SH-SY5Y (cell line): ENCODE results near the gene PIAS3.

Experiments used
- GATA2 ChIP-seq: IDR thresholded peaks from 2 replicates; pipeline ENCODE4 v1.6.1; 2011; ENCODE audit warnings: mild to moderate bottlenecking, low read depth, low read length
- GATA3 ChIP-seq: IDR thresholded peaks from 2 replicates; pipeline ENCODE4 v1.6.1; 2011; ENCODE audit warnings: low read depth, mild to moderate bottlenecking, low read length, moderate library complexity

PIAS3 gene

DNA sequence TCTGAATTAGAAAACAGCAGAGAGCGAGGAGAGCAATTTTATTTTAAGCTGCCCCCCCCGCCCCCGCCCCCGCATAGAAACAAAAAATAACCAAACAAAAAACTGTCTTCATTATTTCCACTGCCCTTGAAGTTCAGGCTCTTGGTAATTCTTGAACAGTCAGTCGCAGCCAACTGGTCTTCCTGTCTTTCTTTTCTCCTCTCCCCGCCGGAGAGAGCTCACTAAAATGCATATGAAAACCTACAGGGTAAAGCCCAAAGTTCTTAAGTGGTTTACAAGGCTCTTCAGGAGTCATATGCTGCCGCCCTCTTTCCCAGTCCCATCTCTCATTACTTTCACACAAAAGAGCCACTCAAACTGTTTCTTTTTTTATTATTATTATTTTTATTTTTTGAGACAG is 27.9 kb upstream of the PIAS3 start:
- no peak for TF ChIP-seq GATA3
- TF ChIP-seq GATA2 = no peak

DNA sequence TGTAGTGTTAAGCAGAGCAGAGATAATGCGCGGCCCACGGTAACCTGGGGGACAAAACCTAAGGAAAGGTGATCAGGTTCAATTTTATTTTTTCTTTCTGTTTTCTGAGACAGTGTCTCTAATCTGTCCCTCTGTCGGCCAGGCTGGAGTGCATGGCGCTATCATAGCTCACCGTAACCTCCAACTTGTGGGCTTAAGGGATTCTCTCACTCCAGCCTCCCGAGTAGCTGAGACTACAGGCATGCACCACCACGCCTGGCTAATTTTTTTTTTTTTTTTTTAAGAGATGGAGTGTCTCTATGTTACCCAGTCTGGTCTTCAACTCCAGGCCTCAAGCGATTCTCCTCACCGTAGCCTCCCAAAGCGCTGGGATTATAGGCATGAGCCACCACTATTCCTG is 27.5 kb upstream of the PIAS3 start:
- TF ChIP-seq GATA3 = no peak
- no peak for TF ChIP-seq GATA2

DNA sequence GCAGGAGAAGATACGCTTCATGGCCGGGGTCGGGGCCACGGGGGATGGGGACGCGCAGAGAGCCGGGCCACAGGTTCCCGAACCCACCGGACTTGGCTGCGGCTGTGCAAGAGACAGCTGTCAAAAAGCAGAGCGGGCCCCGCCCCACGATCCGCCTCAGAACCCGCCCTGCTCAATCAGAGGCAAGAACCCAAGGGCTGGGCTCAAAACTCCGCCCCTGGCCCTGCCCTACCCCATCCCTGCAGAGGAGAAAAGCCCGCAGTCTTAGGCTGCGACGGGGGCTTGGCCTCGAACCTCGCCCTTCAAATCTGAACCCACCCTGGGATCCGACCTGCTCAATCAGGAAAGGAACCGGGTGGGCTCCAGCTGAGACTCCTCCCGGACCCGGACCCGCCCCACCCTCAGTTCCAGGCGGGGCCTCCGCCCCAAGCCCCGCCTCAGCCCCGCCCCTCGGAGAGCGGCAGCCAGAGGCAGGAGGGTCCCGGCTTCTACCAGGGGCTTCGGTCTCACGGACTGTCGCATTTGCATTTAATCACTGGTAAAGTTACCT is 26.9 kb upstream of the PIAS3 start, which contains the start of gene ANKRD35:
ANKRD35 (minus strand) TSS at position 129 of the 550 bp plus-strand sequence; CDS start at position 21, 108 bp downstream.
- TF ChIP-seq GATA3 = no peak
- TF ChIP-seq GATA2 = no peak

DNA sequence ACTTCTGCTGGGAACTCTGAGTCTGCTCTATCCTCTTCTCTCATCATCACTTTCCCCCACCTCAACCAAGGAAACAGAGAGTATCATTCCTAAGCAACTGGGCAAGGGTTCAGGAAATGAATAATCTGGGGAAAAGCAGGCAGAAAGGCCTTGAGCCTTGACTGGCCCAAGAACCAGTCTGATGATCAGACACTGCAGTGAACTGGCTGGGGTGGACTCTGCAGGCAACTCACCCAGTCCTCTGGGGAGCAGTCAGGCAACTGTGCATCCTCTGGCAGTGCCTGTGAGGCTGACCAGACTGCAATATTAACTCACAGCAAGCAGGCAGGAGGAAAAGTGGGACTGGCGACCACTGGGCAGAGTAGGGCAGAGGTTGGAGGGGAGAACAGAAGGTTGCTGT is 25.8 kb upstream of the PIAS3 start:
- TF ChIP-seq GATA3 = no peak
- no peak for TF ChIP-seq GATA2

DNA sequence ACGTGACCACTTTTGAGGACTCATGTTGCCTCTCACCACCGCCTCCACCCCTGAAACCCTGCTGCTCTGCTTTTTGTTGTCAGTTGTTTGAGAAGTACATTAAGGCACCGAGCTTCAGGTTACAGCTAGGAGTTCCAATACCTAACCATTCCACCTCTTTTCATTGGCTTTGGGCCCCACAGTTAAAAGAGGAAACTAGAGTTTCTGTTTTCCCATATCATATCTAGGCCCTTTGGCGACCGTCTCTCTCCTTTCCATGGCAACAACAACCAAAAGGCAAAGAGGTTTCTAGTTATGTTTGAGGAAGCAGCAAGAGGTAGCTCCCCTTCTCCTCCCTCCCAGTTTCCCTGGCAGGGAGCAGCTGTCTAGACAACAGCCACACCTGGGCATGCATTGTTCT is 20.9 kb upstream of the PIAS3 start:
- TF ChIP-seq GATA2 (no peak), GATA3 (no peak)

DNA sequence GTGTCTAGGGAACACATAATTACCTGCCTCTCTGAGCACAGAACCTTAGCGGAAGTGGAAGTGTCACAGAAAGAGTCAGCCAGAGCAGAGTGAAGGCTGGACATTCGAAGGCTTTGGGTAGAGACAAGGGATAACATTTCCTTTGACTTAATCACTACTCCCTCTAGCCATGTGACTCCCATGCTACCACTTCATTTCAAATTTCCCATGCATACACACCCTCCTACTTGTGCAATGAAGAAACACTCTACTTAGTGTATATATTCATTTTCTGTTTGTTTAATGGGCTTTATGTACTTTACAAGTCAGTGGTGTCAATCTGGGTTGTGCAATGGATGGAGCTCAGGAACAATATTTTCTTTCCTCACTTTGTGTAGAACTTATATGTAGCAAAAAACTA is 19.8 kb upstream of the PIAS3 start:
- TF ChIP-seq GATA3 (no peak), GATA2 (no peak)

DNA sequence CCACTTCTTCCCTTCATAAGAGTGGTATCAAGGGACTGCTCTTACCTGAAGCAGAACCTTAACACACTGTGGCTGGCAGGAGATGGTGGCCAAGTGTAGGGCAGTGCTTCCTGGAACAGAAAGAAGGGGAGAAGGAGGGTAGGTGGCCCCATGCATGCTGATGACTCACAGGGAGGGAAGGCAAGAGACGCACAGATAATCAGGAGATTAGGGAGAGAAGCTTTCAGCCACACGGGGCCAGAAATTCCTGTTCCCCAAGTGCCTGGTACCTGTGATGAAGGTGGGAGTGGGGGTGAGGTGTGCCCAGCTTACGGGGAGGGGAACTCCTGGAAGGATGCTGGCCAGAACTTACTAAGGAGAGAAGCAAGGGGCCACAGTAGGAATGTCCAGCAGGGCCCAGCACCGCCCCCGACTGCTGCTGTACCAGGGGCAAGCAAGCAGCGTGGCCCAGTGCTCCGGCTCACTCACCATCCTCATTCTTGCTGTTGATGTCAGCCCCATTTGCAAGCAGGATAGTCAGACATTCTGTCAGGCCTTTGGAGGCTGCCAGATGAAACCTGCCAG is 19.1 kb upstream of the PIAS3 start:
- TF ChIP-seq GATA3 = no peak
- TF ChIP-seq GATA2 = no peak

DNA sequence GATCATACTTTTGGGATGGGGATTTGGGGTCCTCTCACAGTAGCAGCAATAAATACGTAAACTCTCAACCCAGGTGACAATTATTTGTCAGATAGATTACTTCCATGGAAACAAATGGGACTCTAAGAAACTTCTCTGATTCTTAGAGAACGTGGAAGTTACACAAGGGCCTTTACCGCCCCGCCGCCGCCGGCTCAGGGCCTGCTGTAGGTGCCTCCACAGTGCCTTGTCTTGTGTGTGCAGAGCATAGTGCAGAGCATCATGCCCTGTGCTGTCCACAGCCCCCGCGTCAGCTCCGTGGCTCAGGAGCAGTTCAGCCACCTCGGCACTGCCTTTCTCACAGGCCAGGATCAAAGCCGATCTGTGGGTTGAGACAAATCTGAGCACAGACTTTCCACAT is 15.8 kb upstream of the PIAS3 start:
- TF ChIP-seq GATA2 (no peak), GATA3 (no peak)

DNA sequence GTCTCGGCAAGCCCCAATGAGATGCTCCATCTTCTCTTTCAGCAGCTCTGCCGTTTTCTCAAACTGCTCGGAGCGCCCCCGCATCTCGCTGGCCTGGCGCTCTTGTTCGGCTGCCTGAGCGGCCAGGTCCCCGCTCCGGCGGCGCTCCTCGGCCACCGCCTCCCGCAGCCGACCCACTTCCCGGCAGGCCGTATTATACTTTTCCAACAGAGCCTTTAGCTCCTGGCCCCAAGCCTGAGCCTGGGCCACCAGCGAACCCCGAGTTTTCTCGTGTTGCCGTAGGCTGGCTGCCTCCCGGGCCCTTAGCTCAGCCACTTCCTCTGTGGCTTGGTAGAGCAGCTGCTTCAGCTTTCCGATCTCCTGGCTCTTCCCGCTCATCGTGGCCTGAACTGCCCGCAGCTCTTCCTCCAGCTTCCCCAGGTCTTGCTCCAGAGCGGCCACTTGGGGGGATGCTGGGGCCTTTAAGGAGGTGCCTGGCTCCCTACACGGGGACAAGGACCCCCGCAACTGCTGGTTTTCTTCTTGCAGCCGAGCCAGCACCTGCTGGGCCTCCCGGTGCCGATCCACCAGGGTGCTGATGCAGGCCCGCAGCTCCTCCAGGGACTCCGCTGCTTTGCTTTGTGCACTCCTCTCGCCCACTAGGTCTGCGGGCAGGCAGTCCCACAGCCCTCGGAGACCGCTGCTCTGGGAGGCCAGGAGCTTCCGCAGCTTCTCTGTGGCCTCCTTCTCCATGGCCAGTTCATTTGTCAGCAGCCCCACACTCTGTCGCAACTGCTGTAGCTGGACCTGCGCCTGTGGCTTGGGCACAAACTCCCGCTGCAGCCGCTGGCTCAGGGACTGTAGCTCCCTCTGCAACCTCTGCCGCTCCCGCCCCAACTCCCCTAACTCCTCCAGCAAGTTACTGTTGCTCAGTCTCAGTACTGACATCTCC is 13.4 kb upstream of the PIAS3 start:
- no peak for TF ChIP-seq GATA3
- TF ChIP-seq GATA2 = no peak

DNA sequence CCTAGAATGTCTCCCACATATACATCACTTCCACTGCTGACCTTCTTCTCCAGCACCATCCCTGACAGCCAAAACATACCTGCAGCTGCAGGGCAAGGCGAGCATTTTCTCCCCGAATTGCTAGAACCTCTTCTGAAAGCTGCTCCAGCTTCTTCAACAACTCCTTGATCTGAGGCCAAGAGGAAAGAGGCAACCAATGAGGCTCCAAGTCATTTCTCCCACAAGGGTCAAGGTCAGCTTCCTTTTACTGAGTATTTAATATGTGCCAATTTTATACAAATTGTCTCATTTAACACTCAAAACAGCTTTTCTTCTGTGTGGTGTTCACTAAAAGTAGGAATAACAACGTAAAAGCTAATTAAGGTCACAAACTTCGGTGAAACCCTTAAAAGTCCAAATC is 9.4 kb upstream of the PIAS3 start:
- no peak for TF ChIP-seq GATA3
- no peak for TF ChIP-seq GATA2

DNA sequence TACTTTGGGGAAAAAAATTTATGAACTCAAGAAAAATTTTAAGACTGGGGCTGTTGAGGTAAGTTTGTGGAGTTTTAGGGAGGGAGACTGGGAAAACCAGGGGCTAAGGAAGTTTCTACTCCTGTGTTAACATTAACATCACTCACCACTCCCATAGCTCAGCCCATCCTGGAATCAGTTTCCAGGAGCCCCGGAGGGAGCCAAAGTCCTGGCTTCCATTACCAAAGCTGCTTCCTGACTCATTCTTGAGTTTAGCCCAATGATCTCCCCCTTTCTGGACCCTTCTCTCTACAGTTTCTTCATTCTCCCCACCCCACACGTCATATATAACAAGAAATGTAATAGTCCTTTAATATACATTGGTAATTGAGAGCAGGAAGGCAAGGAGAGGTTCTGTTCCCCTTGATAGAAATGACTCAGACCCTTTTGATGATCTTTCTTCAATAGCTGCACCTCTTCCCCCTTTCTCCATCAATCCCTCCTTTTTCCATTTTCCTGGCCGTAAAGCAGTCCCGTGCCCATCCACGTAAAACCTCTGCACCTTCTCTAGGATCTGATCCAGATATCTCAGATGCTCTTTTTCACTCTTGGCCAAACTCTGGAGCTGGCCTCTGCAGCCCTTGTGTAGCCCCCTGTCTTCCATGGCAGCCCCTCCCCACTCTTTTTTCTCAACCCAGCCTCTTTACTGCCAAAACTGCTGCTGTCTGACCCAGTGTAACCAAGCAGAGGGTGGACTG is 4.6 kb upstream of the PIAS3 start:
- TF ChIP-seq GATA2 = no peak
- no peak for TF ChIP-seq GATA3

DNA sequence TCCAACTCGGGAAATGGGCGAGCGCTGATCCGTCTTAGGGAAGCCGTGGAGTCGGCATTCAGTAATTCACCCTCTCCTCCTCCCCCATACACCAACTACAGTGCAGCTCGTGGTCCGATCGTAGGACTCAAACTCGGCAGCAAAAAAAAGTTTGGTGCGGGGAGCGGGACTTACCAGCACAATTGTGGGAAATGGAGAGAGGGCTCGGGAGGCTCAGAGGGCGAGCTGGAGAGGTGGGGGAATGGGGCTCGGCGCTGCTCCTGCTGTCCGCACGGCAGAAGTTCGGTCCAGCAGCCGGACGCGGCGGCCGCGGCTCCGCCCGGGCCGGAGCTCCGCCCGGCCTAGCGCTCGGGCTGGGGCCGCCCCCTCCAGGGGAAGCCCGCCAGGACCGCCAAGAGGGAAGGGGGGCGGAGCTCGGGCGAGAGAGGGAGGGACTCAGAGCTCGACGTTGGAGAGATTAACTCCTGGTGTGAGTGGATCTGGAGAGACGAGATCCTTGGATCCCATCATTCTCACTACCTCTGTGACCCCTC is 676 bp upstream of the PIAS3 start:
- no peak for TF ChIP-seq GATA2
- TF ChIP-seq GATA3 = no peak

DNA sequence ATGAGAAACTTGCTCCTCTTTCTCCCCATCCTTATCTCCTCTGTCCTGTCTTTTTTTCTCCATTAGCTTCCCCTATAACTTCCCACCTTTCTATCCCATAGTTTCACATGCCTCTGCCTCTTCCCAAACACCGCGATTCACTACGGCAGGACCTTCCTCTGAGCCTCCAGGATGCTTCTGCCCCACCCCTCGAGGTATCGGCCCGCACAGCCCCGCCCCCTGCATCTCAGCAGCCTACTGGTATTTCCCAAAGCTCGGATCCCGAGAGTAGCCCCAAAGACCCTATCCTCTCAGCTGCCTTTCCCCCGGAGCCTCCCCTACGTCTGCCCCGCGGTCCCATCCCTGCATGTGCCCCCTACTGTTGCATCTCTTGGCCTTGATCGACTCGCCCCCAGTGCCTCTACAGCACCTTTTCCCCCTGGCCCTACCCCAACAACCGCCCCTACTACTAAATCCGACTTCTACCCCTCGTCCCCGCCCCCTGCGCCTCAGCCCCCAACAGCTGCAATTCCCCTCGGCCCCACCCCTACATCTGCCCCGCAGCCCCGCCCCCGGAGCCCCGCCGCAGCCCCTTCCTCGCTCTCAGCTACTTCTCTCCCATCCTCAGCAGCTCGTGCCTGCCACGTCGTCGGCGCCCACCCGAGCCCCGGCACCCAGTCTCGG is 512 bp downstream of the PIAS3 start:
- TF ChIP-seq GATA3 = no peak
- TF ChIP-seq GATA2 = no peak
